ENCODE data around the gene IL22RA1. TPM values are rescaled to one million over a fixed set of nuclear protein-coding genes. Genes with fewer than 3 reads are reported as not detected.

IL22RA1 gene
- total RNA-seq, 1 experiment from 2014 or later, result 0.13 TPM

DNA sequence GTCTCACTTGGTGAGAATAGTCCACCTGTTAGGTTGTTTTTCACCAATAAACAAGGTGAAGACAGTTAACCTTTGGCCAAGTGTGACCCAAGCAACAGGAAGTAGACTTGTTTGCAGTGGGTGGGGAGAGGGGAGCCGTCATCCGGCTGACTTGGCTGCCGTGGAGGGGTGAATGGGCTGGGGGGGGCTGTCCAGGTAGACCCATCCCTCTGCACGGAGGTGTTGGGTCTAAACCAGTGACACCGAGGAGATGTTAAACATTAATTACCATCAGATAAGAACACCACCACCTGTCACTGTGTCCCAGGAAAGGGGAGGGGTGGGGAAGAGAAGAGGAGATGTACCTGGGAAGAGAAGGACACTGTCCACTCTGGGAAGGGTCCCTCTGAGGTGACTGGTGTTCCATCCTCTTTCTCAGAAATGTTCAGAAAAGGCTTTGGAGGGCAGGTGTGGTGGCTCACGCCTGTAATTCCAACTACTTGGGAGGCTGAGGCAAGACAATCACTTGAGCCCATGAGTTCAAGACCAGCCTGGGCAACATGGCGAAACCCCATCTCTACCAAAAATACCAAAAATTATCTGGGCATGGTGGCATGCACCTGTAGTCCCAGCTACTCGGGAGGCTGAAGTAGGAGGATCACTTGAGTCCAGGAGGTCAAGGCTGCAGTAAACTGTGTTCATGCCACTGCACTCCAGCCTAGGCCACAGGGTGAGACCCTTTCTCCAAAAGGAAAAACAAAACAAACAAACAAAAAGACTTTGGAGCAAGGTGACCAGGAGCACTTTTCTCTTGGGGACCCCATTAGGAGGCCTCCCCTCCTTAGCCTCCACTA is 24.3 kb downstream of the IL22RA1 start:
- no peaks in the 10 kb centered on the region for H3K27me3 ChIP-seq (ENCODE audit: insufficient read depth, low read length)
- no peak overlapping the region for H3K23ac ChIP-seq (ENCODE audit: insufficient read length, low read depth, low read length)
- no peak overlapping the region for H3K14ac ChIP-seq (ENCODE audit: insufficient read depth, low read length)
- no peak overlapping the region for H2BK20ac ChIP-seq (ENCODE audit: low read depth, low read length, poor library complexity, severe bottlenecking)
- Mint-ChIP-seq H3K27ac (no peak overlapping the region), H3K4me1 (peaks cover 23 to 24% of the 10 kb centered on the region in 2 experiments), H3K9me3 (no peaks in the 10 kb centered on the region), H3K27me3 (ENCODE audit: low read depth) (no peaks in the 10 kb centered on the region; the same call in none of the 2 replicates), H3K4me3 (no peak overlapping the region), H3K36me3 (ENCODE audit: insufficient read depth in 1 of 3, low read depth in 3 of 3) (no peaks in the 10 kb centered on the region)
- H3K27ac ChIP-seq (ENCODE audit: insufficient read length, low read depth, low read length), result no peak overlapping the region
- no CpG with 5 or more reads among the region's 8 CpGs for WGBS (ENCODE audit: extremely low coverage, insufficient read length, low lambda C conversion rate)
- H3K79me2 ChIP-seq (ENCODE audit: insufficient read depth, low read length), result no peaks in the 10 kb centered on the region
- H2BK5ac ChIP-seq (ENCODE audit: insufficient read length, low read length), result no peak overlapping the region
- no peaks in the 10 kb centered on the region for H3K23me2 ChIP-seq (ENCODE audit: insufficient read length, low read depth, low read length, poor library complexity, severe bottlenecking)
- H4K20me1 ChIP-seq (ENCODE audit: control insufficient read depth, insufficient read depth, insufficient read length), result no peaks in the 10 kb centered on the region
- H2BK120ac ChIP-seq (ENCODE audit: low read depth, low read length, poor library complexity, severe bottlenecking), result no peak overlapping the region
- TF ChIP-seq CTCF (conservative IDR thresholded peaks at IDR 0.05), result no peak
- peaks cover 4% of the 10 kb centered on the region; the same call in 1 of the 2 replicates for H3K4me1 ChIP-seq (ENCODE audit: insufficient read depth, low read length)
- no peak overlapping the region for H3K18ac ChIP-seq (ENCODE audit: insufficient read length, low read depth, low read length)
- no peak overlapping the region for H3T11ph ChIP-seq (ENCODE audit: low read length)
- DNase-seq, result no peak
- H2AK5ac ChIP-seq (ENCODE audit: insufficient read length, low read length), result no peak overlapping the region
- no peak overlapping the region for H4K8ac ChIP-seq (replicated peaks; ENCODE audit: insufficient read length, low read depth, low read length)
- H4K5ac ChIP-seq (ENCODE audit: insufficient read length, low read depth, low read length), result no peak overlapping the region
- no peaks in the 10 kb centered on the region for H3K9me3 ChIP-seq (ENCODE audit: control insufficient read depth, low read depth, low read length)
- H3K56ac ChIP-seq (ENCODE audit: insufficient read length, low read depth, low read length), result no peak overlapping the region
- H3K4me2 ChIP-seq (ENCODE audit: insufficient read depth, insufficient read length, low read length), result no peak overlapping the region
- no peak overlapping the region for H2BK12ac ChIP-seq (ENCODE audit: insufficient read length, low read depth, low read length)
- no peaks in the 10 kb centered on the region for H3K79me1 ChIP-seq (ENCODE audit: insufficient read depth, low read depth, low read length, poor library complexity, severe bottlenecking)
- no peak overlapping the region for H2BK15ac ChIP-seq (ENCODE audit: low read depth, low read length)
- no peak overlapping the region for H3K9ac ChIP-seq (ENCODE audit: extremely low read depth, insufficient read length, low read length)
- H2AFZ ChIP-seq (ENCODE audit: low read length), result no peak overlapping the region
- H3K4ac ChIP-seq (ENCODE audit: low read depth, low read length), result no peak overlapping the region
- H4K91ac ChIP-seq (ENCODE audit: insufficient read length, low read depth, low read length), result no peak overlapping the region

Measured in H9 (cell line).